Stomach (tissue), 9 donors: Measurements from ENCODE around the gene CTRB1. TPM values are rescaled to one million over a fixed set of nuclear protein-coding genes. Genes with fewer than 3 reads are reported as not detected.
"Not testable (repeated sequence)": the region's sequence is repeated elsewhere in the genome, so short reads cannot be mapped to it uniquely, and the experiment has no call there.

Experiments used
- DNase-seq, 2 donors: peaks; one replicate each; pipeline versions ENCODE4 v3.0.0 to v3.0.0-alpha.2; 2013 to 2019
- H3K27ac ChIP-seq, 5 donors: fragments of 200-600 bp in 4 of 5; sonication (generic) in 4 of 5; one replicate each; pipeline ENCODE4 v1.5.1; 2013 to 2019; ENCODE audit warnings: mild to moderate bottlenecking in 1 of 5, moderate library complexity in 1 of 5
- H3K27me3 ChIP-seq, 3 donors: fragments of 200-600 bp; sonication (generic); one replicate each; pipeline ENCODE4 v1.5.1; 2017 to 2019; ENCODE audit warnings: mixed run types in 1 of 3
- H3K36me3 ChIP-seq, 4 donors: fragments of 200-600 bp; sonication (generic); 1 replicate in 3 of 4; 2 replicates in 1 of 4; pipeline ENCODE4 v1.5.1; 2016 to 2019
- H3K4me1 ChIP-seq, 4 donors: fragments of 200-600 bp; sonication (generic); one replicate each; pipeline ENCODE4 v1.5.1; 2016 to 2019
- H3K4me3 ChIP-seq, 4 donors: fragments of 200-600 bp; sonication (generic) in 3 of 4; one replicate each; pipeline ENCODE4 v1.5.1; 2016 to 2019; ENCODE audit warnings: mild to moderate bottlenecking in 1 of 4
- H3K9me3 ChIP-seq, 4 donors: fragments of 200-600 bp; sonication (generic); one replicate each; pipeline ENCODE4 v1.5.1; 2016 to 2019
- CTCF ChIP-seq, 7 experiments: fragments of 450-650 bp in 4 of 7; fragments of 200-600 bp in 3 of 7; sonication (generic) in 3 of 7; IDR thresholded peaks; one replicate each; pipeline ENCODE4 v1.5.1; 2016 to 2019; ENCODE audit warnings: antibody characterized with exemption in 7 of 7, control low read depth in 2 of 7, mild to moderate bottlenecking in 1 of 7
- EP300 ChIP-seq: sonication (generic); formaldehyde crosslinking; IDR thresholded peaks from one replicate; pipeline ENCODE4 v1.6.1; 2017; ENCODE audit warnings: antibody characterized with exemption
- POLR2A ChIP-seq, 4 donors: fragments of 450-650 bp; IDR thresholded peaks; one replicate each; pipeline ENCODE4 v1.6.1; 2016; ENCODE audit warnings: antibody characterized with exemption in 4 of 4, control low read depth in 2 of 4, mild to moderate bottlenecking in 1 of 4, moderate library complexity in 1 of 4
- POLR2AphosphoS5 ChIP-seq, 3 donors: sonication (generic); formaldehyde crosslinking; IDR thresholded peaks; one replicate each; pipeline ENCODE4 v1.6.1; 2016; ENCODE audit warnings: antibody characterized with exemption in 3 of 3
- WGBS, 5 donors: extraction: QIAGEN DNeasy Blood & Tissue Kit in 3 of 5; methylation state at CpG; one replicate each; pipeline versions ENCODE4 v1.1.5 to v1.1.7; 2013 to 2018; 5-methylcytosine and 5-hydroxymethylcytosine counted together
- intact Hi-C: fragments of 100-400 bp; cut with DNase I; formaldehyde crosslinking; loops from one replicate; pipeline ENCODE4 v1.15.1; 2023; ENCODE audit warnings: low total_unique reads
- polyA plus RNA-seq, 3 donors: library from polyadenylated mRNA; stranded (reverse); fragments of 200-250 nt; gene quantifications; one replicate each; pipeline ENCODE4 v1.2.3, GENCODE V29; 2013
- total RNA-seq, 5 donors: library from RNA; depleted of rRNA; stranded (reverse); fragments of >200 nt; gene quantifications; one replicate each; pipeline versions ENCODE4 v1.1.0 to v1.2.3, GENCODE V29; 2014 to 2016
- donor health status: healthy with polysubstance abuse.
- donor health status: Bipolar disorder and iron deficiency.
- donor health status: healthy.

Gene CTRB1
- total and polyA plus RNA-seq, 8 donors = 2.5 to 35.9 (median 2.9) TPM; not detected in 5

GRCh38 chr16:75239542-75240122, 20.8 kb downstream of the CTRB1 start:
- DNase-seq = no peak
- intact Hi-C loops = loop anchor here (10.0 kb wide), 1 partner anchor 155 kb away; no protein-coding TSS in a partner anchor
- H3K36me3 ChIP-seq = peaks cover 25 to 80% (median 63%) of the 10 kb centered on the region in 4 donors
- H3K27ac ChIP-seq = peak overlapping the region; percentile 72 to 86 (median 74)
- H3K9me3 ChIP-seq = no peaks in the 10 kb centered on the region
- 61 to 78% (median 68%) methylated on average over 6 to 19 of the region's 19 CpGs for WGBS, 5 donors
- H3K4me1 ChIP-seq = peaks cover 47 to 84% (median 72%) of the 10 kb centered on the region in 4 donors
- H3K27me3 ChIP-seq = no peaks in the 10 kb centered on the region
- H3K4me3 ChIP-seq = no peak overlapping the region
- TF ChIP-seq EP300 (no peak), POLR2AphosphoS5 (IDR thresholded peaks at IDR 0.05) (no peak), POLR2A (IDR thresholded peaks at IDR 0.05) (no peak), CTCF (IDR thresholded peaks at IDR 0.05) (no peak)

- Histone ChIP-seq H3K36me3 (peaks cover 25 to 70% (median 53%) of the 10 kb centered on the region in 4 donors), H3K4me3 (peak overlapping the region in 1 of 4 donors; percentile 3), H3K27ac (peak overlapping the region in 1 of 5 donors; percentile 81), H3K4me1 (peaks cover 56 to 86% (median 76%) of the 10 kb centered on the region in 4 donors)
- intact Hi-C loops, H3K27me3 ChIP-seq, DNase-seq, H3K9me3 ChIP-seq: not testable (repeated sequence)
- whole genome bisulfite sequencing, 5 donors = 64 to 86% (median 81%) methylated on average over 7 of the region's 7 CpGs
These were observed 21.8 kb downstream of the CTRB1 start for GRCh38 chr16:75240633-75241032.

- Histone ChIP-seq H3K4me3 (no peak overlapping the region), H3K36me3 (peaks cover 25 to 62% (median 45%) of the 10 kb centered on the region in 4 donors), H3K27ac (peak overlapping the region in 4 of 5 donors; percentile 10 to 100 (median 62)), H3K27me3 (no peaks in the 10 kb centered on the region), H3K4me1 (peaks cover 64 to 94% (median 82%) of the 10 kb centered on the region in 4 donors), H3K9me3 (no peaks in the 10 kb centered on the region)
- 65 to 72% (median 69%) methylated on average over 4 to 8 of the region's 8 CpGs; no CpG with 5 or more reads in 1 of the 5 donors for WGBS, 5 donors
- TF ChIP-seq POLR2AphosphoS5 (IDR thresholded peaks at IDR 0.05) = no peak
- no peak for TF ChIP-seq POLR2A (IDR thresholded peaks at IDR 0.05)
- TF ChIP-seq EP300 = no peak
- TF ChIP-seq CTCF (IDR thresholded peaks at IDR 0.05) = no peak
- intact Hi-C loops = no loop called here
- DNase-seq = no peak
These were observed 22.6 kb downstream of the CTRB1 start for GRCh38 chr16:75241412-75241811.

GRCh38 chr16:75241955-75242354, 23.2 kb downstream of the CTRB1 start:
- no peak for TF ChIP-seq EP300
- TF ChIP-seq POLR2A (IDR thresholded peaks at IDR 0.05) = no peak
- TF ChIP-seq POLR2AphosphoS5 (IDR thresholded peaks at IDR 0.05) = no peak
- peaks cover 69 to 95% (median 86%) of the 10 kb centered on the region in 4 donors for H3K4me1 ChIP-seq

GRCh38 chr16:75242436-75243078, 23.8 kb downstream of the CTRB1 start:
- Histone ChIP-seq H3K4me1 (peaks cover 74 to 95% (median 89%) of the 10 kb centered on the region in 4 donors), H3K36me3 (peaks cover 17 to 50% (median 35%) of the 10 kb centered on the region in 4 donors), H3K27ac (peak overlapping the region in 4 of 5 donors; percentile 96 to 100 (median 98))
- H3K27me3 ChIP-seq, DNase-seq, intact Hi-C loops, H3K4me3 ChIP-seq, H3K9me3 ChIP-seq: not testable (repeated sequence)
- WGBS, 5 donors = 79 to 92% (median 82%) methylated on average over 24 to 27 of the region's 27 CpGs

More at GRCh38 chr16:75241955-75242354, 23.2 kb downstream of the CTRB1 start:
- Histone ChIP-seq H3K27ac (peak overlapping the region in 4 of 5 donors; percentile 10 to 100 (median 62)), H3K27me3 (no peaks in the 10 kb centered on the region), H3K4me3 (no peak overlapping the region), H3K9me3 (no peaks in the 10 kb centered on the region), H3K36me3 (peaks cover 20 to 56% (median 40%) of the 10 kb centered on the region in 4 donors)
- intact Hi-C loops = no loop called here
- 87 to 95% (median 92%) methylated on average over 8 to 13 of the region's 13 CpGs for WGBS, 5 donors
- no peak for DNase-seq
